HG03159 (cell line): ENCODE results near the gene KLK12.

Experiments
- ATAC-seq: cut with Tn5 transposase; IDR thresholded peaks from one replicate; pipeline ENCODE4 v1.9.1; 2021; ENCODE audit warnings: mild to moderate bottlenecking, moderate library complexity; ENCODE audit not compliant: unreplicated experiment

Gene KLK12

GRCh38 chr19:51055866-51056265, 21.1 kb upstream of the KLK12 start:
- ATAC-seq, result no peak

DNA sequence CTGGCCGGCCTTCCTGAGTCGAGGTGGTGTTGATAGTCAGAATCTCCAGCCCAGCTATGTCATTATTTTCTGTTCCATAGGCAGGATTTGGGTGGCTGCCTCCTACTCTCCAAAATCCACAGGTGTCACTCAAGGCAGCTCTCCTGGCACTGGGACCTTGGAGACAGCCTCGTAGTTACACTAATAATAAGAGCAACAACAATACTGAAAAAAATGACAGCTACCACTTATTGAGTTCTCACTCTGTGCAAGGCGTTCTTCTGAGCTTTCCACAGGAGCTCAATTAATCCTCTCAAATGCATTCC, 12.2 kb upstream of the KLK12 start:
- no peak for ATAC-seq

- ATAC-seq, result no peak
These were observed 9.5 kb upstream of the KLK12 start for GRCh38 chr19:51044327-51044726.

GRCh38 chr19:51043497-51043896, 8.7 kb upstream of the KLK12 start:
- ATAC-seq, result no peak

DNA sequence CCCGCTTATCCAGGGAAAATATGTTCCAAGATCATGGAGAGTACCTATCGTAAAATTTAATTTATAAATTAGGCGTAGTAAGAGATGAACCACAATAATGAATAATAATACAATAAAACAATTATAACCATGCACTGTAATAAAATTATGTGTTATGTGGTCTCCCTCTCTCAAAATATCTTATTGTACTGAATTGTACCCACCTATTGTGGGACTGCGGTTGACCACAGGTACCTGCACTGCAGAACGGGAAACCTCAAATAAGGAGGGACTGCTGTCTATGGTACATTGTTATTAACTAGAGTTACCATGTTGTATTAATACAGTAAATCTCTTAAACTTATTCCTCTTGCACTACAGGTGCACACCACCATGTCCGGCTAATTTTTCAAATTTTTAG, 5.3 kb upstream of the KLK12 start:
- ATAC-seq, result no peak

DNA sequence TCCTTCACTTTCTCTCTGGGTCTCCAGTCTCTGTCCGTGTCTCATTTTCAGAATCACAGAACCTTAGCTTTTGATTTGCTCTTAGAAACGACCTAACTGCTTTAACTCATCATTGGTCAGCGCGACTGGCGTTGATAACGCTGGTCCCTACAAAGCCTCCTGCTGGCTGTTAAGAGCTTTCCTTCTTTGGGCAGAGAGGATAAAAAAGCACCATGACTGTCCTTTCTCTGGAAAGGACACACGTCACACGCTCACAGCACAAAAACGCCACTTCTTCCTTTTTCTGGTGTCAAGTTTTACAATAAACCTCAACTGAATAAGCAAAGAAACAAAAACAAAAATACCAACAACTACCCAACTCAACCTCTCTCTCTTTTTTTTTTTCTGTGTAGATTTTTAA, 1.7 kb upstream of the KLK12 start:
- no peak for ATAC-seq

- ATAC-seq, result no peak
These were observed 2.9 kb downstream of the KLK12 start for GRCh38 chr19:51031880-51032225.

DNA sequence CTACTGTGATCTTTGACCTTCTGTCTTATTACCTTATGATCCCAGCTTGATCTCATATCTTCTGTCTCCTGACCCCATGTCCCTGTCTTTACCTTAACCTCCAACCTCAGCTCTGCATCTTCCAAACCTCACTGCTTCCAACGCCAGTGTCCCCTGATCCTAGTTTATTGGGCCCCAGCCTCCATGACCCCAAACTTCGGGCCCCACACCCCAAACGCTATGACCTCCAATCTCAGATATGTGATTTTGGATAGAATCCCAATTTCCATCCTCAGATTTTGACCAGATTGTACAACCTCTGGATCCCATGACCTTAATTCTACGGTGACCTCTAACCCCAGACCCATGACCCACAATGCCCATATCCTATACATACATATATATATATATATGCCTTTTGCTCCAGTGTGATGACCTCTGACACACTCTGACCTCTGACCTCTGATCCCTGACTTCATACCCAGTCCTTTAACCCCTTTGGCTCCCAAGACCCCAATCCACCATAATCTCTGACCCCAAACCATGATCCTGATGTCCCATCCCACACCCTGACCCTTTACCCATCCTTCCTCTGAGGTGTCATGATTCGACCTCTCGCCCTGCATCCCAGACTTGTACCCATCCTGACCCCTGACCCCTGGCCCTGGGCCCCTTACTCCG, 3.5 kb downstream of the KLK12 start:
- no peak for ATAC-seq

DNA sequence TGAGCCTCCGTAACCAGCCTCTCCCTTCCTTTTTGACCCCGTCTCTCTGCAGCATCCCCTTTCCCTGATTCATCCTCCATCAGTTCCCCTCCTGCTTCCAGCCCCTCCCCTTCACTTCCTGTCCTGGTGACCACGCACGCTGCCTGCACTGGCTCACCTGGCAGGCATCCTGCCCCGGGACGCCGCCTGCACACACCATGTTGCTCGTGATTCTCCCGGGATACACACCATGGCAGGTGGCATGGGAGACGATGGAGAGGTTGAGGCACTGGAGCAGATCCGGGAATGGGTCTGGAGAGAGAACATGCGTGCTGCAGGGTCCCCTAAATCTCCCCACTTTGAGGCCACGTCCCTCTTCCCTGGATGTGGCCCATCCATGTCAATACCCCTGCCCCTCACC, 4.2 kb downstream of the KLK12 start:
- no peak for ATAC-seq

GRCh38 chr19:51029718-51030117, 5.1 kb downstream of the KLK12 start:
- no peak for ATAC-seq

DNA sequence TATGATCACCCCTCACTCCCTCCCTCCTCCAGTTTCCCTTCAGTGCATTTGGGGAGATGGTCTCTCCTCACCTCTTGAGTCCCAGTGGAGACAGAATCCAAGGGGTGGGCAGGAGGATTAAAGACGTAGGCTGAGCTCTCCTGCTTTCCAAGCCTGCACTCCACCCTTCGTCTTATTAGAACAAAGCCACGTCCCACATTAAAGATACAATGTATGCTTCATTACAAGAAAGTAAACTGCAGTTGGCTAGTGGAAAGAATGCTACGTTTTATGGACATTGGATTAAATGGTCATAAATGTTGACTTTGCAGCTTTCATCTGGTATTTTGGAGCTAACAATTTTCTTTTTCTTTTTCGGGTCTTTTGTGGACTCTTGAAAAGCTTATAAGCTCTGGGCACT, 6.9 kb downstream of the KLK12 start:
- no peak for ATAC-seq

DNA sequence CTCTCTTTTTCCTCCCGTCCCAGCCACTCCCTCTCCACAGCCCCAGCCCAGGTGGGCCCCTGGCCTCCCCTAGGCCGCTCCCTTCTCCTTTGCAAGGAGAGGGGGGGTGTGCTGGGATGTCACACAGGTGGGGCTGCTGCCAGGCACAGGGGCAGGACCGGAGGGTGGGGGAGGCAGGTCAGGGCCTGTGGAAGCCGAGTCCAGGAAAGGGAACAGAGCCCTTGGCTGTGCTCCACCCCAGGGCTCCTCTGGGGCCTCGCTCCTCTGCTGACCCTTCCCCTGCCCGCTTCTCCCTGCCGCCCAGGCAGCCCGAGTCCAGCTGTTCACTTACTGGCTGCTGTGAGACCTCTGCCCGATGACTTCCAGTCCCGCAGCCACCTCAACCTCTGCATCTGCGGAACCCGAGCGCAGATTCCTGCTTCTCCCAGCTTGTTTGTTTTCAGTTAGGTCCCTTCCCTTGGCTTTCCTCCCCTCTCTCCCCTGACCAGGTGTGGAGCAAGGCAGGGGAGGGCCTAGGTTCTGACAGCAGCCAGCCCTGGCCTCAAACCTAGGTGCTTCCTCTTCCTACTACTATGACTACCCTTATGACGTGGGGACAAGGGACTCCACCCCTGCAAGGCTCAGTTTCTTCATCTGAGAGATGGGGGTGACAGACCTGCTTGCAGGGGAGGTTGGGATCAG, 7.5 kb downstream of the KLK12 start:
- no peak for ATAC-seq

- no peak for ATAC-seq
These were observed 8.3 kb downstream of the KLK12 start, which contains the start of gene KLK11 for GRCh38 chr19:51026554-51026831. TSS of gene KLK11 (minus strand) at chr19:51026616. CDS start at chr19:51025631, 985 bp downstream.

- no peak for ATAC-seq
These were observed 8.8 kb downstream of the KLK12 start for GRCh38 chr19:51025809-51026553.

- ATAC-seq, result no peak
These were observed 9.4 kb downstream of the KLK12 start for GRCh38 chr19:51025401-51025800.

GRCh38 chr19:51024924-51025323, 9.9 kb downstream of the KLK12 start:
- no peak for ATAC-seq

- no peak for ATAC-seq
These were observed 10.9 kb downstream of the KLK12 start for GRCh38 chr19:51023946-51024345.

- no peak for ATAC-seq
These were observed 12.3 kb downstream of the KLK12 start for GRCh38 chr19:51022526-51022925.

- no peak for ATAC-seq
These were observed 13.7 kb downstream of the KLK12 start for GRCh38 chr19:51020988-51021651.

- ATAC-seq, result no peak
These were observed 15.3 kb downstream of the KLK12 start, which contains the start of gene KLK10 for GRCh38 chr19:51019544-51019925. TSS of gene KLK10 (minus strand) at chr19:51019709. CDS start at chr19:51019130, 579 bp downstream.

GRCh38 chr19:51018745-51019543, 15.9 kb downstream of the KLK12 start:
- no peak for ATAC-seq
